ENCODE measurements around the gene CHST15. TPM values are rescaled to one million over a fixed set of nuclear protein-coding genes. Genes with fewer than 3 reads are reported as not detected.

CHST15 gene
- total RNA-seq = 10 to 100 TPM in 1 of 2 donors, 1 to 10 TPM in 1; 5.8 to 16.5 TPM
- 1 to 10 TPM; 2.9 to 7.1 TPM for polyA plus RNA-seq

- WGBS = 2% methylated on average over 106 of the region's 106 CpGs
- peaks cover 0 to 7% (median 0%) of the 10 kb centered on the region in 4 donors for H3K9me3 ChIP-seq (ENCODE audit: control insufficient read depth in 4 of 4, low read length in 3 of 4)
These were observed at the start of gene CHST15 for GRCh38 chr10:124092860-124093773. Gene CHST15, minus strand, starts transcription at chr10:124093598. Its CDS starts 47,386 bp downstream, at chr10:124046212.

DNA sequence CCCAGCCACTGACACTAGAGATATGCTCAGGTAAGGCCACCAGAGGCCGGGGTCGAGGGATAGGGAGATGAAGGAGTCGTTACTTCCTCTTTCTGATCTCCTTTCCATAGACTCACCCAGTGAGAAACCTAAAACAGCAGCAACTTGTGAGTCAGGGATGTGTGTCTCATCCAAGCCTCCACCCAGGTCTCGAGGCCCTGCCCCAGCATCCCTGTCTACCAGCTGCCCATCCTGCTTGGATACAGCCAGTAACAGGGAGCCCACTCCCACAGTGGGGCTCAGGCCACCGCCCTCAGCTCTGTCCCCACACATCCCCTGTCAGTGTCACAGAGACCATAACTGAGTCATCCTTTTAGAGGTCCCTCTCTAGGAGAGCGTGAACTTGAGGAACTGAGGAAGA, 49.6 kb upstream of the CHST15 start:
- WGBS = 79% methylated on average over 6 of the region's 6 CpGs
- no peak for TF ChIP-seq FOXA2 (IDR thresholded peaks at IDR 0.05)
- TF ChIP-seq FOXA1 (IDR thresholded peaks at IDR 0.05) = no peak
- TF ChIP-seq JUND (IDR thresholded peaks at IDR 0.05) = no peak
- TF ChIP-seq REST (IDR thresholded peaks at IDR 0.05) = no peak
- TF ChIP-seq GABPA (IDR thresholded peaks at IDR 0.05 in 1 of 2, conservative IDR thresholded peaks at IDR 0.05 in 1 of 2) = no peak
- no peak for TF ChIP-seq HNF4G (IDR thresholded peaks at IDR 0.05)
- no peak for TF ChIP-seq ZBTB33 (IDR thresholded peaks at IDR 0.05)
- no peak for TF ChIP-seq RAD21 (IDR thresholded peaks at IDR 0.05)
- TF ChIP-seq CTCF (IDR thresholded peaks at IDR 0.05; ENCODE audit: low read depth, low read length, missing input control) = no peak
- TF ChIP-seq, protein P1, sequence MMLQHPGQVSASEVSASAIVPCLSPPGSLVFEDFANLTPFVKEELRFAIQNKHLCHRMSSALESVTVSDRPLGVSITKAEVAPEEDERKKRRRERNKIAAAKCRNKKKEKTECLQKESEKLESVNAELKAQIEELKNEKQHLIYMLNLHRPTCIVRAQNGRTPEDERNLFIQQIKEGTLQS (IDR thresholded peaks at IDR 0.05) = no peak
- no peak for TF ChIP-seq NR2F2 (IDR thresholded peaks at IDR 0.05)
- TF ChIP-seq TAF1 (conservative IDR thresholded peaks at IDR 0.05) = no peak
- no peak for TF ChIP-seq RXRA (IDR thresholded peaks at IDR 0.05)

More at GRCh38 chr10:124092860-124093773, at the start of gene CHST15:
- H3K4me1 ChIP-seq (ENCODE audit: control insufficient read depth in 4 of 4, insufficient read depth in 4 of 4, low read length in 3 of 4) = peaks cover 0 to 27% (median 17%) of the 10 kb centered on the region in 4 donors
- H3K27me3 ChIP-seq (ENCODE audit: control insufficient read depth in 4 of 4, insufficient read depth in 4 of 4, low read length in 3 of 4) = peaks cover 0 to 2% (median 0%) of the 10 kb centered on the region in 4 donors
- peak within 1 kb of the TSS; percentile 85 to 93 for H3K27ac ChIP-seq (ENCODE audit: low read depth in 1 of 2, low read length in 2 of 2)
- no peaks in the 10 kb centered on the region for H3K36me3 ChIP-seq (ENCODE audit: control insufficient read depth in 4 of 4, insufficient read depth in 3 of 4, low read depth in 1 of 4, low read length in 3 of 4)
- TF ChIP-seq HNF4A (conservative IDR thresholded peaks at IDR 0.05) (no peak), RAD21 (IDR thresholded peaks at IDR 0.05) (peak in 1 of 2 donors; percentile 24), JUND (IDR thresholded peaks at IDR 0.05) (no peak), REST (IDR thresholded peaks at IDR 0.05) (no peak), NR2F2 (IDR thresholded peaks at IDR 0.05) (no peak)
- H3K9ac ChIP-seq (ENCODE audit: low read depth in 1 of 2, low read length in 2 of 2) = peak within 1 kb of the TSS; percentile 31 to 58
- H3K4me3 ChIP-seq (ENCODE audit: low read depth in 1 of 3, low read length in 3 of 3) = peak within 1 kb of the TSS; percentile 38 to 61 (median 48)
- DNase-seq (ENCODE audit: low spot score) = no peak

More for the DNA sequence above, 49.6 kb upstream of the CHST15 start:
- Histone ChIP-seq H3K27ac (ENCODE audit: low read depth in 1 of 2, low read length in 2 of 2) (no peak overlapping the region), H3K36me3 (ENCODE audit: control insufficient read depth in 4 of 4, insufficient read depth in 3 of 4, low read depth in 1 of 4, low read length in 3 of 4) (no peaks in the 10 kb centered on the region), H3K9ac (ENCODE audit: low read depth in 1 of 2, low read length in 2 of 2) (no peak overlapping the region), H3K9me3 (ENCODE audit: control insufficient read depth in 4 of 4, low read length in 3 of 4) (no peaks in the 10 kb centered on the region), H3K4me1 (ENCODE audit: control insufficient read depth in 4 of 4, insufficient read depth in 4 of 4, low read length in 3 of 4) (peaks cover 0 to 10% (median 7%) of the 10 kb centered on the region in 4 donors), H3K4me3 (ENCODE audit: low read depth in 1 of 3, low read length in 3 of 3) (no peak overlapping the region), H3K27me3 (ENCODE audit: control insufficient read depth in 4 of 4, insufficient read depth in 4 of 4, low read length in 3 of 4) (no peaks in the 10 kb centered on the region)
- DNase-seq (ENCODE audit: low spot score) = no peak
